HG03060 (cell line): ENCODE measurements around the gene KCNK15.

ENCODE experiments used
- ATAC-seq: cut with Tn5 transposase; IDR thresholded peaks from one replicate; pipeline ENCODE4 v1.9.1; 2021; ENCODE audit warnings: low read depth, moderate number of reproducible peaks; ENCODE audit not compliant: unreplicated experiment

The KCNK15 gene

GRCh38 chr20:44733341-44734069 is 12.2 kb upstream of the KCNK15 start:
- no peak for ATAC-seq

DNA sequence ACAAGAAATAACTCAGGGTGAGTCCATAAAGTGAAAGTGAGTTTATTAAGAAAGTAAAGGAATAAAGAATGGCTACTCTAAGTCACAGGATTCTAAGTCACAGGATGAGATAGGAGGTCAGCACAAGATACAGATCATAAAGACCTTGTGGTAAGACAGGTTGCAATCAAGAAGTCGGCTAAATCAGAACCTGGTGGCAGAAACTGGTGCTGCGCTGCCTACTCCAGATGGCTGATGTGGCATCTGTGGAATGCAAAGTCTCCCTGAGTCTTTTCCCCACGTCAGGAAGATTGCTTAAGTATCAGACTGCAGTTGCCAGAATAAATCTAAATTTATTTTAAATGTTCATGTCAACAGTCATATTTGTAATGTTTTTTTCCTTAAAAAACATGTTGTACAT is 10.7 kb upstream of the KCNK15 start:
- no peak for ATAC-seq

- no peak for ATAC-seq
Observed at GRCh38 chr20:44735816-44736169, 9.9 kb upstream of the KCNK15 start.

GRCh38 chr20:44736170-44737021 is 9.3 kb upstream of the KCNK15 start:
- ATAC-seq, result no peak

DNA sequence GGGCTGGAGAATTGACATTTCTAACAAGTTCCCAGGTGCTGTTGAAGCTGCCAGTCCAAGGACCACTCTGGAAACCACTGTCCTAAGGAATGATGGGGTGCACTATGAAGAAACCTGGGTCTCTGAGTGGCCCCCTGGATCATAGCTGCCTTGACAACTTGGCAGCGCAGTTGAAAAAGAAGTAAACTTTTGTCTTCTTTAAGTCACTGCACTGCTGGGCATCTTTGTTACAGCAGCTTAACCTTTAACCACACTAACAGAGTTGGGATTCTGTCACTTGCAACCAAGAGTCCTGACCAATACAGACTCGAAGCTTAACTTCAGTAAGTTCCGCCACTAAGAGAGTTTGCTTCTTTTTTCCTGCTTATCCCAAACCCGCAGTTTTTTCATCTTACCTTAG is 8.5 kb upstream of the KCNK15 start:
- no peak for ATAC-seq

- no peak for ATAC-seq
Observed at GRCh38 chr20:44738813-44739477, 6.7 kb upstream of the KCNK15 start.

GRCh38 chr20:44739942-44740341 is 5.7 kb upstream of the KCNK15 start:
- ATAC-seq, result no peak

GRCh38 chr20:44742304-44743079 is 3.2 kb upstream of the KCNK15 start:
- no peak for ATAC-seq

GRCh38 chr20:44743080-44743701 is 2.5 kb upstream of the KCNK15 start:
- ATAC-seq, result no peak

DNA sequence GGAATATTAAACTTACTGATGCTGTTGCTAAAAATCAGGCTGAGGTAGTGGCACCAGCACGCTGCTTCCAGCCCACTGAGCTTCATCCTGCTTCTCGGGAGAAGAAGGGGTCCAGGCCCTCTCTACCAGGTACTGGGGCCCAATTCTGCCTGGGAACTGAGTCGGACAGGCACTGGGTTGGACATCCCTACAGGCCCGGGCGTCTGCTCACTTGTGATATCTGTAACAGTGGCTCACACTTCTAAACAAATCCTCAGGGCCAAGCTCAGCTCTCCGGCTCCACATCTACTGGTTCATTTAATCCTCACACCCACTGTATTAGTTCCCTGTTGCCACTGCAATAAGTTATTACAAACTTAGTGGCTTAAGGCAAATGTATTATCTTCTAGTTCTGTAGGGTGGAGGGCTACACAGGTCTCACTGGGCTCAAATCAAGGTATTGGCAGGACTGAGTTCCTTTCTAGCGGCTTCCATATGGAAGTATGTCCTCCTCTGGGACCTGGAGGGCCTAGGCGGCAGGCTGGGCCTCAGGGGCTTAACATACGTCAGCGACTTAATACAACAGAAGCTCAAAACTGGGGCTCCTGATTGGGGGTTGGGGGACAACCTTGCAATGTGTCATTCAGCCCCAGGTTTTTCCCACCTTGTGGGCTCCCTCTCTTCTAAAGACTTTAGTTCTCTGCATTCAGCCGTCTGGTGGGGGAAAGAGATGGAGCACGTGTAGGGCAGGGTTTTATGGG is 1.6 kb upstream of the KCNK15 start:
- no peak for ATAC-seq

- ATAC-seq, result no peak
Observed at GRCh38 chr20:44745122-44745597, 505 bp upstream of the KCNK15 start.

GRCh38 chr20:44746367-44747165 is 901 bp downstream of the KCNK15 start:
- ATAC-seq, result no peak

DNA sequence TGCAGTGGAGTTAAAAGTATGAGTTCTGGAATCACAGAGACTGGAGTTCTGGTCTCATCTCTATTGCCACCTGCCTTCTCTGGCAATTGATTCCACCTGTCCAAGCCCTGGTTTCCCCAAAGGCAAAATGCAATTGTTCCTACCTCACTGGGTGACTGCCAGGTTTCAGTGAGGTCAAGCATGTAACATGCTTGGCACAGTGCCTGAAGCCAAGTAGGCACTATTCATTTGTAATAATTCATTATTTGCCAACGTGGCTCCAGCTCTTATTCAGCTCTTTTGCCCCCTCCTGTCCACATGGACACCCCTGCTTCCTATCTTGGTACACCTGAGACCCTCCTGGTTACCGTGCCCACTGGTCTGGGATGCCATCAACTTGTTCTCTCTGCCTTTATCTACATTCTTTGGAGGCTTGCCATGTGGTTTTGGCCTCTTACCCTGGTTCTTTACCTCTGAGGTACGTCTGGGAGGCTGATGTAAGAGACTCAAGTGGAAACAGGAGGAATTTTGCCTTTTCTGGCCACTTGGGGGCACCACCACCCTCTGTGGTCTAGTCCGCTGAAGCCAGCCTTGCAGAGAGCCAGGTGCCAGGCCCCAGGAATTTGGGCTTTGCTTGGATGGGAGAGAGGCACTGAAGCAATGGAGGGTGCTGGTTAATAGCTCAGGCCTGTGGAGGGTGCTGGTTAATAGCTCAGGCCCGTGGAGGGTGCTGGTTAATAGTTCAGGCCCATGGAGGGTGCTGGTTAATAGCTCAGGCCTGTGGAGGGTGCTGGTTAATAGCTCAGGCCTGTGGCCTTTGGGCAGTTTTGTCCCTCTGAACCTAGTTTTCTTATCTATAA is 1.7 kb downstream of the KCNK15 start:
- no peak for ATAC-seq

- ATAC-seq, result no peak
Observed at GRCh38 chr20:44748005-44748370, 2.3 kb downstream of the KCNK15 start.

GRCh38 chr20:44750081-44750805 is 4.6 kb downstream of the KCNK15 start:
- ATAC-seq, result no peak

GRCh38 chr20:44752099-44752931 is 6.7 kb downstream of the KCNK15 start:
- no peak for ATAC-seq
